GM21423 (cell line): ENCODE results near the gene TET3.
"Not testable (repeated sequence)": the region's sequence is repeated elsewhere in the genome, so short reads cannot be mapped to it uniquely, and the experiment has no call there.

Source experiments
- ATAC-seq: cut with Tn5 transposase; IDR thresholded peaks from one replicate; pipeline ENCODE4 v1.9.1; 2021; ENCODE audit warnings: mild to moderate bottlenecking, moderate library complexity; ENCODE audit not compliant: unreplicated experiment

TET3 gene

DNA sequence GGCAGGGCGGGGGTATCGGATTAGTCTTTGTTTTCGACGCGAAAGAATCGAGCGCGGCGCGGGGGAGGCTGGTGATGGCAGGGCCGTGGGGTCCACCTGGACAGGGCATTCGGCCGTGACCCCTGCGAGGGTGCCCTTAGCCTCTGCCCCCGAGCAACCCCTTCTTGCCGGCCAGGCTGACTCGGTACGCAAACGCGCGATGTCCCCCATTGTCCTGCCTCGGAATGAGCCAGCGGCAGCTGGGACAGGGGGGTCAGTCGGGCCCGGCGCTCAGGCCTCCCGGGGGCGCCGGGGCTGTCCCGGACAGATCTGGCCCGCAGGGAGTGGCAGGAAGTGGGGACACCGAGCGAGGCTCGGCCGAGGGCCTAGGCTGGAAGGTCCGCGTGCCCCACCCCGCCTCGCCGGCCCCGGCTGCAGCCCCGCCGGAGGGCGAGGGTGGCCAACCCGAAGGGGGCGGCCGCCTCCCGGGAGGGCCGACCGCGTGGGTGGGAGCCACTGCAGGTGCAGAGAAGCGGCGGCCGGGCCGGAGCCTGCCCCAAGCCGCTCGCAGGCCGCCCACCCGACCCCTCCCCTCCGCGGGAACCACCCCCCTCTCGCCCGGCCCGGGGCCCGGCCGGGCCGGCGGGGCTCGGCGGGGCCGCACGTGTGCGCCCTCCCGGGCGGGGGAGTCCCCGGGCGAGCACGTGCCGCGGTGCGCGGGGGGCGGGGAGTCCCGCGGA lies at the start of gene TET3:
Gene TET3 (plus strand): TSS at position 708 of the 719 bp plus-strand sequence. CDS start 1,494 bp downstream, outside the sequence.
- peak; percentile 41 for ATAC-seq

DNA sequence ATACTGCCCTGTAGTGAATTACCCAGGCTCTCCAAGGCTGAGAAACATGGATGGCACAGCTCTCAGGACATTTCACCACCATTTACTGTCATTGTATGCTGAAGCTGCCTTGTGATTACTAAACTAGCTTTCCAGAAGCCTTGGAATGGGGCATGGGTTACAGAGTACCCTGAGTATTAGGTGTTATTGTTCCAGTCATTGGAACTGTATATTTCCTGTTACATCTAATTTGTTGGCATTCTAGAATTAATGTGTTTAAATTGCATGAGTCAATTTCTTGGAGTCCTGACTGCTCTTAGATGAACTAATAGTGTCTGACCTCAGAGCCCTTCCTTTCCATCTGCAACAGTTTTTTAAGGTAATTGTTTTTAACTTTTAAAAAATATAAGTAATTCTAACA lies 49.1 kb upstream of the TET3 start:
- no peak for ATAC-seq

DNA sequence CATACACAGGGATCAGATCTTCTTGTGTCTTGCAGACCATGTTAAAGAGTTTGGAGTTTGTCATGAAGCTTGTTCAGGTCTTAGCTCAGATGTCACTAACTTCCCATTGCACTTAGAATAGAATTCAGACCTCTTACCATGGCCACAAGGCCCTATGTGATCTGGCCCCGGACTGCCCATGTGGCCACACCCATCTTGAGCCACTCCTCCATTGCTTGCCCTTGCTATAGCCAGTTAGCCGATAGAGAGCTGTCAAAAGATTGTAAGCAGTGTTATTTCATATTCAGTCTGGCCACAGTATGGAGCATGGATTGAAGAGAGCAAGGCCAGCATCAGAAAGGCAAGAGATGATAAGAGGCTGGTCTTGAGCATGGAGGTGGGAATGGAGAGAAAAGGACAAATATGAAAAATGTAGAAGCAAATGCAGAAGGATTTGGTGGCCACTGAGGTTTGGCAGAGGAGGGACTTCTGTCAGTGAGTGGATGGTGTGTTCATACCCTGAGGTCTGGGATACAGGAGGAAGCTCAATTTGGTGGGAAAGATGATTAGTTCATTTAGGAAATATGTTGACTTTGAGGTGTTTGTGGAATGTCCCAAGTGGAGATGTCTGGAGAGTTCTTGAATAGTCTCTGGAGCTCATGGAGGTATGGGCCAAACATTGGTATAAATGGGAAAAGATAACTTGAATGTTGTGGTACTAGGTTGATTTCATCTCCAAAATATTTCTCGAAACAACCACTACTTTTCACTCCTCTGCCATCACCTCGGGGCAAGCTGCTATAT lies 47.4 kb upstream of the TET3 start:
- ATAC-seq, result no peak

DNA sequence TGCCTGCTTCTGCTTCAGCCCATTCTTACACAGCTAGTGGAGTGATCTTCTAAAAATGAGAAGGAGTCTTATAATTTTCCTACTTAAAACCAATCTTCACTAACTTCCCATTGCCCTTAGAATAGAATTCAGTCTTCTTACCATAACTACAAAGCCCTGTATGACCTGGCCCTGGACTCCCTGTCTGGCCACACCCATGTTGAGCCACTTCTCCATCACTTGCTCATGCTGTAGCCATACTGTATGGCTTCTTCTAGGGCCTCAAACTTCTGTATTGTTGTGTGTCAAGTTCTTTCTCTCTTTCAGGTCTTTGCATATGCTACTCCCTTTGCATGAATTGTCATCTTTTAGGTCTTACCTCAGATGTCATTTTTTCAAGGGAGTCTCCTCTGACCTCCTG lies 46.8 kb upstream of the TET3 start:
- ATAC-seq, result no peak

DNA sequence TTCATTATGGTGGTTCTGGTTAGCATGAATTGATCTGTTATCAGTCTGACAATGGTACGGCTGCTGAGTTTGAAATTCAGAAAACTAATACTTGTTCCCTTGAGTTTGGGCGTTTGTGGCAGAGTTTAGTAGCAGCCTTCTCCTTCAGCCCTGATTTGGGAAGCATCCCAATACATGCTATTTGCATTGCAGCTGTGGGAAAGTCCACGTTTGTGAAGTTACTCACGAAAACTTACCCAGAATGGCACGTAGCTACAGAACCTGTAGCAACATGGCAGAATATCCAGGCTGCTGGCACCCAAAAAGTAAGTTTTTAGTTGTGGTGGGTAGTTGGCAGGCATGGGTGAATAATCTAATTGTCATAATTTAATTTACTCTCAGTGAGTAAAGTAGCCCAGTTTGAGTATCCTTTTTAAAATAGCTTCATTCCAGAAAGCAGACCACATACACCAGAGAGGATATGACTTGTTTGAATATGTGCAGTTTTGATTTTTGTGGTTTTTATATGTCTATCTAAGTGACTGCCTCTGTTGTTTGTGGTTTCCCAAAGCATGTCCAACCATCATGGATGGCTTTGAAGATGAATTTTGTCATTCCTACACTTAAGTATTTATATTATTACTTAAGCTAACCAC lies 45.9 kb upstream of the TET3 start:
- ATAC-seq, result no peak

DNA sequence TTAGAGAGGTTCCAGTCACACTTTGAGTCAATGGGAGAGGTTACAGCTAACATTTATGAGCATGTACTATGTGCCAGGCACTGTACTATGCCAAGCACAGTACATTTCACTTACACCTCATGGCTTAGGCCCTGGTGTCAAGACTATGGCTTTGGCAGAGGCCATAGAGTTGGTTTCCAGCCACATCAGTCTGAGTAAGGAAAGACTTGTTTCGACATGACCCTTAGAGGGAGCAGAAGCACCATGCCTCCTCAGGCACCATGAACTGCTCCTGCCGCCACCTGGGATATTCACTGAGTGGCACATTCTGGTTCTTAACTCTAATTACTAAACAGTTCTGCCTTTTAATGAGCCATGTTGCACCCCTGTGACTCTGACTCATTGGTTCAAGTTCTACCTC lies 45.3 kb upstream of the TET3 start:
- no peak for ATAC-seq

DNA sequence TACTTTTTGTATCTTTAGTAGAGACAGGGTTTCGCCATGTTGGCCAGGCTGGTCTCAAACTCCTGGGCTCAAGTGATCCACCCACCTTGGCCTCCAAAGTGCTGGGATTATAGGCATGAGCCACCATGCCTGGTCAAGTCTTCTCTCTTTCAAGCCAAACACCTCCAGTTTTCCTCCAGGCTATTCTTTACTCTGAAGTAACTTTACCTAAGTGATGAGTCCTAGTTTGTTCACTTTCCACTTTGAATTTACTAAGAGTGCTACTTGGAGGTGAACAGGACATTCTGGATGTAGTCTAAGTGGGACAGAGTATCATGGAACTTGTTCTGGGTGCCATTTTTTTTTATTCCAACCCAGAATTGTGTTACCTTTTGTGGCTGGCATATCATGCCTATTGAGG lies 44.6 kb upstream of the TET3 start:
- not testable (repeated sequence) for ATAC-seq

DNA sequence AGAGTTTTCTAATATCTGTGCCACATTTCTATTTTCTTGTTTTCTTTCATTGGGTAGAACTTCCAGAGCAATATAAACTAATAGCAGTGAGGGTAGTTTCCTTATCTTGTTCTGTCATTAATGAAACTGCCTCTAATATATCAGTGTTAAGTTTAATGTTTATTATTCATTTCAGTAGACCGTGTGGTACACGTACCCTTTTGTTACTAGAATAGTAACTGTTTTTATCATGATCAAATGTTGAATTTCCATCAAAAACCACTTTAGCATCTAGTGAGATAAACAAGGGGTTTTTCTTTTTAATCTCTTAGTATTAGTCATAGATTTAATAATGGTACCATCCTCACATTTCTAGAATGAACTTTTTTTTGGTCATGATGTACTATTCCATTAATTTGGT lies 42.0 kb upstream of the TET3 start:
- no peak for ATAC-seq

DNA sequence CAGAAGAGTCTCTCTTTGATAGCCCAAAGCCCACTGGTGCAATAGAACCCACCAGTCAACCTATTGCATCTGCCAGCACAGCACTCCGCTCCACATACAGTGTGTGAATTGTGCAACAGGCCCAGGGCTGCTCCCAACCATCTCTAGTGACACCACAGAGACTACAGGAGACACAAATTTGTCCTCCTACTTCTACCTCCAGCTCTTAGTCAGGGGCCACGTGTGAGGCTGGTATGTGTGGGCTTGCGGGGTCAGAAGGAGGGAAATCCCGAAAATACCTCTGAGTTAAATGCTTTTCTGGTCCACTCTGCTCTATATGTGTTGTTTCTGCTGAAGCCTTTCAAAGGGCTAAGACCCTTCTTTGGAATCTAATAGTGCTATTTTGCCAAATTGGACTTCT lies 40.0 kb upstream of the TET3 start:
- no peak for ATAC-seq

DNA sequence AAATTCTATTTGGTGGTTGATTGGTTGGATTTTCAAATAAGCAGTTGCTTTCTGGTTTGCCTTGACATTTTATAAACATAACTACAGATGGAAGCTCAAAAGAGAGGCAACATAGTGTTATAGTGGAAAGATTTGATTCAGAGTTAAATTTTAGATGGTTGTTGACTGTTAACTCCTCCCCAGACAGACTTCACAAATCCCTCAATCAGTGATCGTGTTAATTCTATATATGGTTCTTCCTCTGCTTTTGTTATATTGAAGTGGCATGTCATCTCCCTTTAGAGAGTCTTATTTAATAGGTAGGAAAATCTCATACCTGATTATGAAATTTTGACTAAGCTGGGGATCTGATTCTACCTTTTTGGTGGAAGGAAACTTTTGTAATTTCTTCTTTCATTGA lies 38.5 kb upstream of the TET3 start:
- ATAC-seq, result no peak

DNA sequence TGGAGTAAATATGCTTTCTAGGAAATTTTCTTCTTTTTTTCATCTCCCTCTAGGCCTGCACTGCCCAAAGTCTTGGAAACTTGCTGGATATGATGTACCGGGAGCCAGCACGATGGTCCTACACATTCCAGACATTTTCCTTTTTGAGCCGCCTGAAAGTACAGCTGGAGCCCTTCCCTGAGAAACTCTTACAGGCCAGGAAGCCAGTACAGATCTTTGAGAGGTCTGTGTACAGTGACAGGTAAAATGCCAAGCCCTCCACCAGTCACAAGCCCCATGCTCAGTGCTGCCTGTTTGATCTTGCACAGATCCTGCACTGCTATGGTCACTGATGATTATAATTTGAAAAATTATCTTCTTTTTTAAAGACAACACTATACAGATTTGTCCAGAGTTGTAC lies 38.0 kb upstream of the TET3 start:
- ATAC-seq, result no peak

DNA sequence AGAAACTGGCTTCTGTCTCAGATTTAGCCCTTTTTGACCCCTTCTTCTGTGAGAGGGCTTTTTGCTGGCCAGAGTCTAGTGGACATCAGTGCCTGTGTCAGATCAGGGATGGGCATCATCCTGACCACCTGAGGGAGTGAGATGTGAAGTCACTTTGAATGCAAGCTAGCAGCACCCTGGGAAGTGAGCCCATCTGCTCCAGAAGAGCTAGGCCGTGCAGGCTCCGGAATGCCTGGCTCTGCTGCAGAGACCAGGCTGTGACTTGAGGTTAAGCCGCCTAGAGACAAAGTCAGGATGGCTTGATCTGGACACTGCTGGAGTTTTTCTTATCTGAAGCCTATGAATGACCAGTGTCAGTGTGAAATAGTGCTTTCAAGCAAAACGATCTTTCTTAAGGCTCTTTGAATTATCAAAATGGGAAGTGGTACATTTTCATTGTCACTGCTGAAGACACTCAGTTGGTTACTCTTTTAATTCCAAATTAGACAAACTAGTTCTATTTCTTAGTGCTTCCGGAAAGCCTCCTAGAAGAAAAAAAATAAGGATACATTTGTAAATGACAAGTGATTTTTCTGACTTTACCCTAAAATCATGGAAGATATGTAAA lies 37.2 kb upstream of the TET3 start:
- no peak for ATAC-seq

DNA sequence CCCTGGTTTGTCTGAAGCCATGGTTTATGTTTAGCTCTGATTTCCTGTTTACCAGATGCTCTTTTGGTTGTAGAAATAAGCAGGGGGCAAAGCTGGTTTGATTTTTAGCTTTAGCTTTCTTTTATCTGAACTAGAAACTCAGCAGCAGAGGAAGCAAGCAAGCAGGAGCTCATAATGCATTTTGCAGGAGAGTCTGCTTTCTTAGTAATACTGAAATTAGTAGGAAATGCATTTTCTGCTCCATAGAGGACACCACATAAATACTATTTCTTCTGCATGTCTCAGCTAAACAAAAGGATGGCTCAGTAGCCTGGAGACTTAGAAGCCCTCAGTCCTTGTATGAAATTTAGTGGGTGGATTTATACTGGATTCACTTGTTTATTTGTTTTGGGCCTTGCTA lies 34.9 kb upstream of the TET3 start:
- no peak for ATAC-seq

DNA sequence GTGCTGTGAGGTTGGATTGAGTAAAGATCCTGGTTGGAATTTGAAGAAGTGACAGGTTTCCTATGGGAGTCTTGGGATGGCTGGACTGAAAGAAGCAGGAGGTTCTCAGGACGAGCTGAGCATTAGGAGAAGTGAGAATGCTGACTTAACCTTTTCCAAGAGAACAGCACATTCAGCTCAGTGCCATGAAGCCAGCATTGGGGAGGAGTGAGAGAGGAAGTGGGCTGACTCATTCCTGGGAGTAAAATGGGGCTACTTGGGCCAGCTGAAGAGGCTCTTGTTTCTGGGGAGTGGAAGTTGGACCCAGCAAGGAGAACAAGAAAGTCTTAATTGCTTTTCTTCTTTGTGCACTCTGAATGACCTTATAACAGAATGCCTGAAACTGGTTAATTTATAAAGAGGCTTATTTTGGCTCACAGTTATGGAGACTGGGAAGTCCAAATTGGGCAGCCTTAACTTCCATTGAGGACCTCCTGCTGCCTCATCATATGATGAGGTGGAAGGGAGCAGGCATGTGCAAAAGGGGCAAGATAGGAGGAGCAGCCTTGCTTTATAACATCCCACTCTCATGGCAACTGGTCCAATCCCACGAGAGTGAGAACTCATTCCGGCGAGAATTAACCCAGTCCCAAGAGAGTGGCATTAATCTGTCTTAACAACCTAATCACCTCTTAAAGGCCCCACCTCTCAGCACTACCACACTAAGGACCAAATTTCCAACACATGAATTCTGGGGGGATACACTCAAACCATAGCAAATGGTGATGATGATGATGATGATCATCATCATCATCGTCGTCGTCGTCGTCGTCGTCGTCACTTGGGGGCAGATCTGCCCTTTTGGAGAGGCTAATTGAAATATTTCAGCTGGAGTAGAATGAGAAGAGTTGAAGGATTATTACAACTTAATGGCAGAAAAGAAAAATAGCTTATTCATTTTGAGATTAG lies 31.9 kb upstream of the TET3 start:
- ATAC-seq, result no peak

DNA sequence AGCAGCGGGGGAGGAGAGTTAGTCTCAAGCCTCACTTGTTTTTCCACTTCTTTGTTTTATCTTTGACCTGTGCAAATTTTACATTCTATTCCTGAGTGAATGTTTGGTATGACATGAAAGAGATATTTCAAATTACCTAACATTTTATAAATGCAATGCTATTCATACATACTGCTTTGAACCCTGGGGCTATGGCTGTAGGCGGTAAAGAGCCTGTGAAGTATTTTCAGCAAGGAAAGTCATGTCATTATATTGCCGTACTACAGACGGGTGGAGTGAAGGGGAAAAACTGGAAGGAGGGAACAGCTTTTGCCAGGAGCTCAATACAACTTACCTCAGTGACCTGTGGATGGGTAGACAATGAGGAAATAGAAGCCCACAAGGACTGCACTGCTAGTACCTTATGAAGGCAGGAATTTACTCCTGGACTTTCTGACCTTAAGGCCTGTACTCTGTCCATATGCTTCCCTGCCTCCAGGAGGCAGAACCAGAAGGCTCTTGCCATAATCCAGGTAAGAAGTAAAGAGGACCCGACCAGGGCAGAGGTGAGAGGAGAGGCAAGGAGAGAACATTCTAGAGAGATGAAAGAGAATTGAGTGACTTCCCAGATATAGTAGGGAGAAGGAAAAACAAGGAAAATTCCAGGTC lies 28.4 kb upstream of the TET3 start:
- ATAC-seq, result no peak

DNA sequence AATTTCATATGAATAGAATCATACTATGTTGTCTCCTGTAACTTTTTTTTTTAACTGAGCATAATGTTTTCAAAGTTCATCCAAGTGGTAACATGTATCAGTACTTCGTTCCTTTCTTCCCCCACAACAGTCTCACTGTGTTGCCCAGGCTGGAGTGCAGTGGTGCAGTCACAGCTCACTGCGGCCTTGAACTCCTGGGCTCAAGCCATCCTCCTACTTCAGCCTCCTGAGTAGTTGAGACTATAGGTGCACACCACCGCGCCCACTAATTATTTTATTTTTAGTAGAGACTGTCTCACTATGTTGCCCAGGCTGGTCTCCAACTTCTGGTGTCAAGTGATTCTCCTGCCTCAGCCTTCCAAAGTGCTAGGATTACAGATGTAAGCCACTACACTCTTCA lies 23.4 kb upstream of the TET3 start:
- no peak for ATAC-seq

DNA sequence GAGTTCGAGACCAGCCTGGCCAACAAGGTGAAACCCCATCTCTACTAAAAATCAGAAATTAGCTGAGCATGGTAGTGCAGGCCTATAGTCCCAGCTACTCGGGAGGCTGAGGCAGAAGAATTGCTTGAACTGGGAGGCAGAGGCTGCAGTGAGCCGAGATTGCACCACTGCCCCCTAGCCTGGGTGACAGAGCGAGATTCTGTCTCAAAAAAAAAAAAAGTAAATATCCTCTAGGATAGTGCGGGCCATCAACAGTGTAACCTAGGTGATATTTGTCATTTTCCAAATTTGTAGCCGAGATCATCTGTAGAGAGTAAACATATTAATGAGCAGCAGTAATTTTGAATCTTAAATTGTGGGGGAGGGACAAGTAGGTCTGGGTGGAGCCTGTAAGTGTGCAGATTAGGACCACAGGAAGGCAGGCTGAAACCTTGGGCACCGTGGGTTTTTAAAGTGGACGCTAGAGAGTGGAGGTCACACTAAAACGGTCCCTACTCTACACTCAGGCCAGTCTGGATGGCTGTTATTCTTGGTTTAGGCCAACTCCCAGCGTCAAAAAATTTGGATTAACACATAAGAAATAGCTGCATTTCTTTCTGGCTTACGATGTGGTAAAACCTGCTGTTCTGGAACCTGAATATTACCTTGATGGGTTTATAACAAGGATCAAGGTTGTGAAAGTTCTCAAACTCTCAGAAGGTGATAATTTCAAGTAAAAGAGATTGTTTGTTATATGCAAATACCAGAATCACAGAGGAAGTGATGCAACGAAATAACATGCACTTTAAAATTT lies 22.7 kb upstream of the TET3 start:
- ATAC-seq, result no peak

DNA sequence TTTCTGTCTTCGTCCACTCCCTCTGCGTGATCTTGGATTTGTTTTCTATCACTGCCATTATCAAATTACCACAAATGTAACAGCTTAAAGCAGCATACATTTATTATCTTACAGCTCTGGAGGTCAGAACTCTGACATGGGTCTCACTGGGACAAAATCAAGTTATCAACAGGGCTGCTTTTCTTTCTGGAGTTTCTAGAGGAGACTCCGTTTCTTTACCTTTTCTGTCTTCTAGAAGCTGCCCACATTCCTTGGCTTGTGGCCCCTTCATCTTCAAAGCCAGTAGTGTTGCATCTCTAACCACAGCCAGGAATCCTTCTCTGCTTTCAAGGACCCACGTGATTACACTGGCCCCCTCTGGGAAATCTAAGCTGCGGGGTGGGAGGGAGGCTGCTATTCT lies 21.9 kb upstream of the TET3 start:
- no peak for ATAC-seq
